GM12872 (cell line): ENCODE measurements around the gene ST6GAL1.

Experiments
- CTCF ChIP-seq: IDR thresholded peaks from 3 replicates; pipeline ENCODE4 v1.5.1; 2011; ENCODE audit warnings: low read depth, mild to moderate bottlenecking, low read length, moderate library complexity; ENCODE audit not compliant: insufficient read depth

ST6GAL1 gene

GRCh38 chr3:187027531-187028278 lies 97.4 kb downstream of the ST6GAL1 start:
- 0 out of 3 replicates have a peak, but pooled peaks have one; percentile 12 for TF ChIP-seq CTCF

DNA sequence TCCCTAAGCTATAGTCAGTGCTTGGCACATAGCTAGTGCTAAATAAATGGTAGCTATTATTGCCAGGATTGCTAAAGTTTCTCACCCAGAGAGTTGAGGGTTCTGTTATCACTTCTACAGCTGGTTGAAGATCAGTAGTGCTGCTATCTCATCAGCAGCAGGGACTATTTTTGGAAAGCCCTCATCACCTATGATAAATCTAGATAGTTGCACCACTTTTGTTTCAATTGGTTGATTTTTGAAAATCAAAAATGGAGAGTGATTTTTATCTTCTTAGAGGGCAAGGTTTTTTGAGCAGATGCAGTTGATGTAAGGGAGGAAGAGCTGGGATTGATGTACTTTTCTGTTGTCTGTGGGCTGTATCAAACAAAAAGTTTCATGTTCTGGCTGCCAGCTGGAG lies 101.6 kb downstream of the ST6GAL1 start:
- no peak for TF ChIP-seq CTCF

GRCh38 chr3:187036394-187036793 lies 106.1 kb downstream of the ST6GAL1 start:
- TF ChIP-seq CTCF, result no peak

- no peak for TF ChIP-seq CTCF
These were observed 108.9 kb downstream of the ST6GAL1 start for GRCh38 chr3:187039100-187039722.

DNA sequence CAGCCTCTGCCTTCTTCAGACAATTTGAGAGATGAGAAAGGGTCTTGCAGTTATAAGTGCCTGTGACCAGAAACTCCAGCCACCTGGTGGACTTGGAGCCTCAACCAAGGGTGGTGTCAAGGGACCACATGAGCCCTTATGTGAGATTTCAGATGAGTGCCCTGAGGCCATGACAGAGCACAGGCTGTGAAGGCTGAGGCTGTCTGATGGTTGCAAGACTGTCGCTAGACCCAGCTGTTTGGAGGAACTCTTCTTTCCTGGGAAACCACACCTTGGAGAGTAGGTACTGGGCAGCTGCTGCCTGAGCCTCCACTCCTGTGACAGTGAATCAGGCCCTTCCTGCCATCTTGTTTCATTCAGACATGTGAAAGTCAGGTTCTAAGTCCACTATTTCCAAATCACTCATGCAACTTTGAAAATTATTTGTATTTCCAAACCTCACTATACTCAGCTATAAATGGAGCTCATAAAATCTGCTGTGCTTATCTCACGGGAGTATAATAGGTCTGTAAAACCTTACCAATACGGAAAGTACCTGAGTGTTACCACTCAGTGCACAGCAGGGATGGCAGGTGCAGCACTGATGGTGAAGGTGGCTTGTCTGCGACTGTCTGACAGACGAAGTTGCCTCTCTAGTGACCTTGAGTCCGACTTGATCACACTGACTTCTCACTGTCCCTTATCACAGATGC lies 109.5 kb downstream of the ST6GAL1 start:
- TF ChIP-seq CTCF, result 0 out of 3 replicates have a peak, but pooled peaks have one; percentile 9

DNA sequence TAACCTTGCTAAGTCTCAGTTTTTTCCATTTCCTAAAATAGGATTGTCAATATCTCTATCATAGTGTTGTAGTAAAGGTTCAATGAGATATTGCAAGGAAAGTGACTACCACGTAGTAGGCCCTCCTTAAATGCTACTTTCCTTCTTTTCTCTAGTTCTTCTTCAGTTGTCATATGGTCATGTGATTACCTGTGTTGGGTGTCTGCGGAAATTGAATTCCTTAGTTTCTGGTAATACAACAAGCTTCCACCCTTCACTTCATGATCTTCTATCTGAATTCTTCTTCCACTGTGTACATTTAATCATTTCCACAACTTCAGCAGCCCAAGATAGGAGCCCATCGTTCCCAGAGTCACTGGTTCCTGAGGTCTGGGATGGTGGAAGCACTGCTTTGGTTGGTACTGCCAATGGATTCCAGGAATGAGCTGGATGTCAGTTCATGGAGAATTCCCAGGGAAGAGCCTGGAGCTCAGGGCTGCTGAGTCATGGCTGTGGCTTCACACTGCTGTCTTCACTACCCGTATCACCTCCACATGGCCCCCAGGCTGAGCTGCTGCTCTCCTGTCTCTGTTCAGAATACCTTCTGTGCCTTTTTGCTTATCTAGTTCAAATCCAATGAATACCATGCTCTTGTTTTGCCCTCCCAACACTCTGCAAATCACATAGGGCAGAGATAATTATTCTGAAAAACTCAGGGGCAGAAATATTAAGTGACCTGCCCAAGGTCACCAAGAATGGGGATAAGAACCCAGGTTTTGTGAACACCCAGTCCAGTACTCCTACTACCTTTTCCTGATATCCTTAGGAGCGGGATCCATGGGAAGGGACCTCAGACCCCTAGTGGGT lies 110.4 kb downstream of the ST6GAL1 start:
- no peak for TF ChIP-seq CTCF
